Keratinocyte (primary cell): ENCODE measurements around the gene TTC9B. TPM values are rescaled to one million over a fixed set of nuclear protein-coding genes. Genes with fewer than 3 reads are reported as not detected.

ENCODE experiments used
- DNase-seq: peaks from one replicate; pipeline ENCODE4 v3.0.0-alpha.2; 2011; ENCODE audit warnings: low read depth, missing footprints, low spot score
- FAIRE-seq: peaks from 2 replicates; lab custom pipeline; 2011; peaks lifted over from hg19 to GRCh38; lab: Jason Lieb, UNC
- H2AFZ ChIP-seq: 2 replicates; pipeline ENCODE4 v1.6.0; 2012; ENCODE audit warnings: low read length, control low read depth, inconsistent platforms; ENCODE audit not compliant: control insufficient read depth
- H3K27ac ChIP-seq: 2 replicates; pipeline ENCODE4 v1.5.1; 2011; ENCODE audit warnings: low read length; ENCODE audit not compliant: control insufficient read depth, insufficient read depth
- H3K27me3 ChIP-seq: 3 replicates; pipeline ENCODE4 v1.6.0; 2011; ENCODE audit warnings: low read length; ENCODE audit not compliant: control insufficient read depth, insufficient read depth; ENCODE audit errors: extremely low read depth
- H3K36me3 ChIP-seq, 2 experiments: 2 replicates in 1 of 2; 3 replicates in 1 of 2; pipeline ENCODE4 v1.5.1; 2011; ENCODE audit warnings: low read length in 2 of 2, mild to moderate bottlenecking in 1 of 2; ENCODE audit not compliant: control insufficient read depth in 2 of 2, insufficient read depth in 2 of 2; ENCODE audit errors: extremely low read depth in 1 of 2
- H3K4me1 ChIP-seq: 3 replicates; pipeline ENCODE4 v1.5.1; 2011; ENCODE audit warnings: low read length; ENCODE audit not compliant: control insufficient read depth, insufficient read depth; ENCODE audit errors: extremely low read depth
- H3K4me2 ChIP-seq: 3 replicates; pipeline ENCODE4 v1.6.0; 2011; ENCODE audit warnings: low read depth, low read length; ENCODE audit not compliant: control insufficient read depth, insufficient read depth; ENCODE audit errors: extremely low read depth
- H3K4me3 ChIP-seq, 3 experiments: fragments of 200-600 bp in 1 of 3; sonication (generic) in 1 of 3; 2 replicates in 2 of 3; 3 replicates in 1 of 3; pipeline ENCODE4 v1.5.1; 2011 to 2016; ENCODE audit warnings: low read length in 3 of 3, mild to moderate bottlenecking in 3 of 3, control low read depth in 2 of 3, inconsistent platforms in 1 of 3, low read depth in 1 of 3, mixed read lengths in 1 of 3, mixed run types in 1 of 3, moderate library complexity in 1 of 3; ENCODE audit not compliant: control insufficient read depth in 2 of 3, insufficient read depth in 2 of 3; ENCODE audit errors: extremely low read depth in 1 of 3
- H3K79me2 ChIP-seq: 2 replicates; pipeline ENCODE4 v1.6.0; 2012; ENCODE audit warnings: low read length; ENCODE audit not compliant: control insufficient read depth, insufficient read depth
- H3K9ac ChIP-seq: 3 replicates; pipeline ENCODE4 v1.6.0; 2011; ENCODE audit warnings: low read length; ENCODE audit not compliant: control insufficient read depth, insufficient read depth; ENCODE audit errors: extremely low read depth
- H3K9me1 ChIP-seq: 3 replicates; pipeline ENCODE4 v1.6.0; 2011; ENCODE audit warnings: low read length; ENCODE audit not compliant: control insufficient read depth, insufficient read depth; ENCODE audit errors: extremely low read depth
- H3K9me3 ChIP-seq: 2 replicates; pipeline ENCODE4 v1.5.1; 2012; ENCODE audit warnings: low read depth, low read length; ENCODE audit not compliant: control insufficient read depth
- H4K20me1 ChIP-seq: 3 replicates; pipeline ENCODE4 v1.6.0; 2011; ENCODE audit warnings: low read length; ENCODE audit not compliant: control insufficient read depth, insufficient read depth; ENCODE audit errors: extremely low read depth
- EZH2 ChIP-seq: IDR thresholded peaks from one replicate; pipeline ENCODE4 v1.6.1; 2012; ENCODE audit warnings: inconsistent platforms, mild to moderate bottlenecking, low read length, moderate library complexity
- dilution Hi-C: fragments of 300-500 bp; cut with MboI; formaldehyde crosslinking; loops from one replicate; pipeline ENCODE4 v1.7.0; 2020; ENCODE audit warnings: low sequenced_read_pairs; ENCODE audit not compliant: extremely low pct_ligation_motif_present
- polyA plus RNA-seq, 5 experiments: library from polyadenylated mRNA; depleted of rRNA in 3 of 5; stranded (reverse) in 3 of 5; stranded (forward) in 1 of 5; unstranded in 1 of 5; fragments of >200 nt; gene quantifications; 1 replicate in 1 of 5; 2 replicates in 3 of 5; 3 replicates in 1 of 5; pipeline versions ENCODE4 v1.2.1 to v1.2.3, GENCODE V29; 2011 to 2012; ENCODE audit warnings: missing spikeins in 2 of 5, low read depth in 1 of 5, low replicate concordance in 1 of 5
- TF ChIP-seq, protein P1 (sequence below), 3 experiments: IDR thresholded peaks in 1 of 3; conservative IDR thresholded peaks in 1 of 3; optimal IDR thresholded peaks in 1 of 3; 2 replicates in 2 of 3; 3 replicates in 1 of 3; pipeline versions ENCODE3 to v1.5.1; 2011; ENCODE audit warnings: low read length in 3 of 3, mild to moderate bottlenecking in 3 of 3, moderate library complexity in 2 of 3, control low read depth in 1 of 3, inconsistent platforms in 1 of 3; ENCODE audit not compliant: insufficient read depth in 2 of 3; ENCODE audit errors: extremely low read depth in 1 of 3

Gene TTC9B
- polyA plus RNA-seq, 1 donor (not counting 4 experiments of a cell fraction or from before 2014, with no cell fraction given), result not detected

DNA sequence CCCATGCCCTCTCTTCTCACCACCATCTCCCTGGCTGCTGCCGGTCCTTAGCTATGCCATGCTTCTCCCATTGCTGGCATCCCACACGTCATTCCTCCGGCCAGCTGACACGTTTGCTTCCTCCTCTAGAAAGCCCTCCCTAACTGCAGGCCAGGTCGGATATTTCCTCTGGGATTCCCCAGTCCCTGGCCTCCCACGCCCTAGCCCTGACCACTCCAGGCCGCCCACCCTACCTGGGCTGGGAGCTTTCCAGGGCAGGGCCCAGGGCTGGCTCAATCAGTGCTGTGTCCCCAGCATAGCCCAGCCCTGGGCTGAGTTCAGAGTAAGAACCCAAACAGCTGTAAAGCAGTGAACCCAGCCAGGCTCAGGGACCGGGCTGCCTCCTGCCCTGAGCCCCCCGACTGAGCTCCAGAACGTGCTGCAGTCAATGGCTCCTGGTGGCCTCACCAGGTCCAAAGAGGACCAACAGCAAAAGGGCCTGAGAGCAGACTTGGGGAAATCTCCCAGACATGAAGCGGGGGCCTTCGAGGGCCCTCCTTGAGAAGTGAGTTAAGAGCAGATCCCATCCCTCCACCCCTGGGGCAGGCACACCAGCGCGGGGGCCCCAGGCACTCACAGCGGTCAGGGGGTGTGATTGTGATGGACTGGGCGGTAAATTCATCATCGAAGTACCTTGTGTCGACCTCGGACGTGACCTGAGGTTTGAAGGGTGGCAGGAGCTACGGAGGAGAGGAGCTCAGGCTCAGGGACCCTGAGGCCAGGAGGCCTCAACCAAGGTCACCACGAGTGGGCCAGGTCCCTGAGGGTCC is 16.4 kb upstream of the TTC9B start:
- Histone ChIP-seq H3K9me1 (no peaks in the 10 kb centered on the region), H3K27me3 (no peaks in the 10 kb centered on the region), H4K20me1 (no peaks in the 10 kb centered on the region), H2AFZ (no peak overlapping the region), H3K36me3 (peaks cover 13 to 28% of the 10 kb centered on the region in 2 experiments), H3K4me1 (no peaks in the 10 kb centered on the region), H3K4me2 (no peak overlapping the region), H3K4me3 (no peak overlapping the region), H3K9ac (no peak overlapping the region), H3K27ac (no peak overlapping the region), H3K9me3 (no peaks in the 10 kb centered on the region), H3K79me2 (no peaks in the 10 kb centered on the region)
- DNase-seq, result no peak
- TF ChIP-seq, protein P1, sequence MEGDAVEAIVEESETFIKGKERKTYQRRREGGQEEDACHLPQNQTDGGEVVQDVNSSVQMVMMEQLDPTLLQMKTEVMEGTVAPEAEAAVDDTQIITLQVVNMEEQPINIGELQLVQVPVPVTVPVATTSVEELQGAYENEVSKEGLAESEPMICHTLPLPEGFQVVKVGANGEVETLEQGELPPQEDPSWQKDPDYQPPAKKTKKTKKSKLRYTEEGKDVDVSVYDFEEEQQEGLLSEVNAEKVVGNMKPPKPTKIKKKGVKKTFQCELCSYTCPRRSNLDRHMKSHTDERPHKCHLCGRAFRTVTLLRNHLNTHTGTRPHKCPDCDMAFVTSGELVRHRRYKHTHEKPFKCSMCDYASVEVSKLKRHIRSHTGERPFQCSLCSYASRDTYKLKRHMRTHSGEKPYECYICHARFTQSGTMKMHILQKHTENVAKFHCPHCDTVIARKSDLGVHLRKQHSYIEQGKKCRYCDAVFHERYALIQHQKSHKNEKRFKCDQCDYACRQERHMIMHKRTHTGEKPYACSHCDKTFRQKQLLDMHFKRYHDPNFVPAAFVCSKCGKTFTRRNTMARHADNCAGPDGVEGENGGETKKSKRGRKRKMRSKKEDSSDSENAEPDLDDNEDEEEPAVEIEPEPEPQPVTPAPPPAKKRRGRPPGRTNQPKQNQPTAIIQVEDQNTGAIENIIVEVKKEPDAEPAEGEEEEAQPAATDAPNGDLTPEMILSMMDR (optimal IDR thresholded peaks at IDR 0.05 in 1 of 3, IDR thresholded peaks at IDR 0.05 in 1 of 3, conservative IDR thresholded peaks at IDR 0.05 in 1 of 3; ENCODE audit: extremely low read depth in 1 of 3, insufficient read depth in 2 of 3, low read length in 3 of 3), result no peak
- no peak for FAIRE-seq
- dilution Hi-C loops, result no loop called here

DNA sequence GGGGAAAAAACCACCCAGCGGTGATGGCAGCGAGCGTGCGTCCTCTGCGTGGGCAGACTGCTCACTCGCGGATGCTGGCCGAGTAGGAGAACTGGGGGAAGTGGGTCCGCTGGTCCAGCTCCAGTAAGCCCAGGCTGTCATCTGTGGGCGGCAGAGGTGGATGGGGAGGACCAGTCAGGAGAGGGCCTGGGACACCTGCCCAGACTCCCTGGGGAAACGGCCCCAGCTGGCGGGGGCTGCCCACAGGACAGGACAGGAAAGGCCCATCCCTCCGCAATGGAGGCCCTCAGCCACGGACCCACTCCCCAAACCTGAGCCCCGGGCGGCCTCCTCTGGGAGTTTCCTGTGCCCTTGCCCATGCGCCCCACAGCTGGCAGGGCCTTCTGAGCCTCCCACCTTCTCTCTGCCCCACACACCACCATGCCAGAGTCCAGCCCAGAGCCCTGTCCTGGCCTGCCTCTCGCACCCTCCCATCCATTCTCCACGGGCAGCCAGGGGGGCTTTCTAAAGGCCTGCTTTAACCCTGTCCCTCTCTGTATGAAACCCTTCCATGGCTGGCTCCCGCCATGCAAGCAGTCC is 15.7 kb upstream of the TTC9B start:
- Histone ChIP-seq H3K9me1 (no peaks in the 10 kb centered on the region), H3K4me3 (no peak overlapping the region), H3K27ac (no peak overlapping the region), H3K27me3 (no peaks in the 10 kb centered on the region), H2AFZ (no peak overlapping the region), H3K36me3 (peaks cover 13 to 22% of the 10 kb centered on the region in 2 experiments), H3K9me3 (no peaks in the 10 kb centered on the region), H3K4me2 (no peak overlapping the region), H3K79me2 (no peaks in the 10 kb centered on the region), H3K9ac (no peak overlapping the region), H3K4me1 (no peaks in the 10 kb centered on the region), H4K20me1 (no peaks in the 10 kb centered on the region)
- TF ChIP-seq, protein P1 (optimal IDR thresholded peaks at IDR 0.05 in 1 of 3, IDR thresholded peaks at IDR 0.05 in 1 of 3, conservative IDR thresholded peaks at IDR 0.05 in 1 of 3; ENCODE audit: extremely low read depth in 1 of 3, insufficient read depth in 2 of 3, low read length in 3 of 3), result no peak
- no peak for TF ChIP-seq EZH2
- dilution Hi-C loops, result no loop called here
- FAIRE-seq, result no peak
- DNase-seq, result no peak
